CD14-positive monocyte (primary cell): Measurements from ENCODE around the gene ATXN1. TPM values are rescaled to one million over a fixed set of nuclear protein-coding genes. Genes with fewer than 3 reads are reported as not detected.
"Not testable (repeated sequence)": the region's sequence is repeated elsewhere in the genome, so short reads cannot be mapped to it uniquely, and the experiment has no call there.

Experiments used
- DNase-seq, 3 donors: peaks; one replicate each; pipeline ENCODE4 v3.0.0-alpha.2; 2011 to 2022
- H2AFZ ChIP-seq: 2 replicates; pipeline ENCODE4 v1.6.0; 2012; ENCODE audit warnings: mild to moderate bottlenecking, low read depth, low read length, inconsistent platforms; ENCODE audit not compliant: insufficient read depth, poor library complexity, severe bottlenecking
- H3K27ac ChIP-seq, 2 donors: 1 replicate in 1 of 2; 2 replicates in 1 of 2; pipeline ENCODE4 v1.5.1; 2012 to 2013; ENCODE audit warnings: low read length in 2 of 2, control low read depth in 1 of 2, inconsistent platforms in 1 of 2, low read depth in 1 of 2, mild to moderate bottlenecking in 1 of 2
- H3K27me3 ChIP-seq, 2 donors: one replicate each; pipeline versions ENCODE4 v1.6.0 to v1.6.1; 2011 to 2013; ENCODE audit warnings: low read length in 2 of 2; ENCODE audit not compliant: control insufficient read depth in 2 of 2, insufficient read depth in 2 of 2
- H3K36me3 ChIP-seq, 2 donors: replicated peaks in 1 of 2; 1 replicate in 1 of 2; 2 replicates in 1 of 2; pipeline versions ENCODE4 v1.5.1 to v1.6.1; 2012 to 2013; ENCODE audit warnings: low read length in 2 of 2, control low read depth in 1 of 2, inconsistent platforms in 1 of 2, mild to moderate bottlenecking in 1 of 2; ENCODE audit not compliant: insufficient read depth in 2 of 2, control insufficient read depth in 1 of 2
- H3K4me1 ChIP-seq, 2 donors: 1 replicate in 1 of 2; 2 replicates in 1 of 2; pipeline versions ENCODE4 v1.5.1 to v1.6.1; 2012 to 2013; ENCODE audit warnings: low read length in 2 of 2, control low read depth in 1 of 2, inconsistent platforms in 1 of 2, mild to moderate bottlenecking in 1 of 2, moderate library complexity in 1 of 2; ENCODE audit not compliant: insufficient read depth in 2 of 2, control insufficient read depth in 1 of 2
- H3K4me2 ChIP-seq: replicated peaks from 2 replicates; pipeline ENCODE3; 2012; ENCODE audit warnings: low read length, moderate library complexity, mild to moderate bottlenecking; ENCODE audit not compliant: poor library complexity, severe bottlenecking; ENCODE audit errors: extremely low read depth
- H3K4me3 ChIP-seq, 3 experiments: fragments of 200-600 bp in 1 of 3; sonication (generic) in 1 of 3; replicated peaks in 1 of 3; 1 replicate in 2 of 3; 2 replicates in 1 of 3; pipeline ENCODE4 v1.5.1; 2011 to 2013; ENCODE audit warnings: low read length in 3 of 3, mild to moderate bottlenecking in 3 of 3, control low read depth in 2 of 3, low read depth in 2 of 3, inconsistent platforms in 1 of 3, moderate library complexity in 1 of 3
- H3K79me2 ChIP-seq: 2 replicates; pipeline ENCODE4 v1.6.0; 2012; ENCODE audit warnings: mild to moderate bottlenecking, control low read depth, inconsistent platforms, low read length, moderate library complexity; ENCODE audit not compliant: insufficient read depth
- H3K9ac ChIP-seq: 2 replicates; pipeline ENCODE4 v1.6.0; 2017; ENCODE audit warnings: low read length, mild to moderate bottlenecking; ENCODE audit not compliant: insufficient read depth, poor library complexity, severe bottlenecking
- H3K9me3 ChIP-seq, 2 donors: replicated peaks in 1 of 2; 1 replicate in 1 of 2; 2 replicates in 1 of 2; pipeline versions ENCODE4 v1.5.1 to v1.6.1; 2012 to 2013; ENCODE audit warnings: low read length in 2 of 2, control low read depth in 1 of 2; ENCODE audit not compliant: control insufficient read depth in 1 of 2, insufficient read depth in 1 of 2
- H4K20me1 ChIP-seq: 2 replicates; pipeline ENCODE4 v1.6.0; 2012; ENCODE audit warnings: mild to moderate bottlenecking, low read length, control low read depth, moderate library complexity; ENCODE audit not compliant: insufficient read depth
- H3K27ac Mint-ChIP-seq, 7 donors: one replicate each; pipeline ENCODE4 v1.8.0; 2020; ENCODE audit warnings: mild to moderate bottlenecking in 7 of 7, mixed read lengths in 7 of 7, moderate library complexity in 6 of 7, inconsistent platforms in 2 of 7
- H3K27me3 Mint-ChIP-seq, 3 donors: one replicate each; pipeline ENCODE4 v1.8.0; 2021 to 2022; ENCODE audit warnings: low read depth in 3 of 3, mild to moderate bottlenecking in 3 of 3, mixed read lengths in 3 of 3, moderate library complexity in 3 of 3, inconsistent platforms in 1 of 3
- H3K36me3 Mint-ChIP-seq, 2 donors: one replicate each; pipeline ENCODE4 v1.8.0; 2020; ENCODE audit warnings: mixed read lengths in 2 of 2, inconsistent platforms in 1 of 2, mild to moderate bottlenecking in 1 of 2
- H3K4me1 Mint-ChIP-seq: one replicate; pipeline ENCODE4 v1.8.0; 2020; ENCODE audit warnings: mild to moderate bottlenecking, mixed read lengths
- H3K4me3 Mint-ChIP-seq, 2 donors: one replicate each; pipeline ENCODE4 v1.8.0; 2020; ENCODE audit warnings: mild to moderate bottlenecking in 2 of 2, mixed read lengths in 2 of 2, moderate library complexity in 1 of 2
- H3K9me3 Mint-ChIP-seq, 7 donors: one replicate each; pipeline ENCODE4 v1.8.0; 2020 to 2022; ENCODE audit warnings: mixed read lengths in 7 of 7, mild to moderate bottlenecking in 6 of 7, moderate library complexity in 6 of 7, inconsistent platforms in 2 of 7
- CTCF ChIP-seq: fragments of 200-600 bp; IDR thresholded peaks from one replicate; pipeline ENCODE4 v1.8.0; 2022; ENCODE audit warnings: antibody characterized with exemption, mild to moderate bottlenecking
- WGBS: methylation state at CpG from one replicate; pipeline ENCODE4 v1.1.5; 2013; ENCODE audit warnings: missing lambda C conversion rate; ENCODE audit not compliant: insufficient coverage; 5-methylcytosine and 5-hydroxymethylcytosine counted together
- intact Hi-C, 2 donors: fragments of 100-400 bp; cut with micrococcal nuclease; formaldehyde crosslinking; loops; one replicate each; pipeline versions ENCODE4 v1.15.0 to v1.15.1; 2023
- polyA plus RNA-seq, 3 donors: library from polyadenylated mRNA; depleted of rRNA in 1 of 3; unstranded in 2 of 3; stranded (reverse) in 1 of 3; fragments of 300-500 nt in 2 of 3; fragments of >200 nt in 1 of 3; fragmentation: Illumina TruSeq in 2 of 3; gene quantifications; 1 replicate in 2 of 3; 2 replicates in 1 of 3; pipeline ENCODE4 v1.2.3, GENCODE V29; 2012 to 2021

Gene ATXN1
- polyA plus RNA-seq, 3 donors, result 8.8 to 19.1 (median 10.9) TPM

- peaks cover 7 to 23% (median 8%) of the 10 kb centered on the region in 7 donors for H3K9me3 Mint-ChIP-seq
- Histone ChIP-seq H3K27ac (no peak overlapping the region), H4K20me1 (peaks cover 12% of the 10 kb centered on the region), H3K4me1 (no peaks in the 10 kb centered on the region), H3K9me3 (peaks cover 0 to 8% of the 10 kb centered on the region in 2 donors), H3K9ac (no peak overlapping the region), H3K36me3 (peaks cover 0 to 5% of the 10 kb centered on the region in 2 donors), H3K79me2 (no peaks in the 10 kb centered on the region), H3K4me2 (no peak overlapping the region), H2AFZ (no peak overlapping the region), H3K4me3 (no peak overlapping the region), H3K27me3 (no peaks in the 10 kb centered on the region)
- H3K27ac Mint-ChIP-seq, result no peak overlapping the region
- no peaks in the 10 kb centered on the region for H3K27me3 Mint-ChIP-seq
- intact Hi-C loops, result no loop called here
- no peak for DNase-seq
- H3K4me3 Mint-ChIP-seq, result no peak overlapping the region
- peaks cover 16 to 39% of the 10 kb centered on the region in 2 donors for H3K36me3 Mint-ChIP-seq
- no peaks in the 10 kb centered on the region for H3K4me1 Mint-ChIP-seq
- TF ChIP-seq CTCF, result no peak
- 100% methylated on average over 3 of the region's 3 CpGs for WGBS
Observed at GRCh38 chr6:16464045-16464444, 297.2 kb downstream of the ATXN1 start.

GRCh38 chr6:16463246-16463645 lies 298.0 kb downstream of the ATXN1 start:
- H3K27me3 ChIP-seq, H3K4me3 Mint-ChIP-seq, H3K4me2 ChIP-seq, H2AFZ ChIP-seq, H3K27me3 Mint-ChIP-seq, intact Hi-C loops, H3K4me1 ChIP-seq, H3K27ac ChIP-seq, H3K4me1 Mint-ChIP-seq, H3K9me3 ChIP-seq, H3K36me3 ChIP-seq, DNase-seq, H3K9ac ChIP-seq, H3K27ac Mint-ChIP-seq, H3K79me2 ChIP-seq, H4K20me1 ChIP-seq, H3K4me3 ChIP-seq: not testable (repeated sequence)
- peaks cover 15 to 39% of the 10 kb centered on the region in 2 donors for H3K36me3 Mint-ChIP-seq
- peaks cover 7 to 23% (median 15%) of the 10 kb centered on the region in 7 donors for H3K9me3 Mint-ChIP-seq
- 100% methylated on average over 3 of the region's 4 CpGs for WGBS
